Measurements from ENCODE around the gene KIF3A. TPM values are rescaled to one million over a fixed set of nuclear protein-coding genes. Genes with fewer than 3 reads are reported as not detected.

Gene KIF3A
- total and polyA plus RNA-seq, 7 experiments from 2014 or later, result 7.5 to 30.0 (median 11.4) TPM

DNA sequence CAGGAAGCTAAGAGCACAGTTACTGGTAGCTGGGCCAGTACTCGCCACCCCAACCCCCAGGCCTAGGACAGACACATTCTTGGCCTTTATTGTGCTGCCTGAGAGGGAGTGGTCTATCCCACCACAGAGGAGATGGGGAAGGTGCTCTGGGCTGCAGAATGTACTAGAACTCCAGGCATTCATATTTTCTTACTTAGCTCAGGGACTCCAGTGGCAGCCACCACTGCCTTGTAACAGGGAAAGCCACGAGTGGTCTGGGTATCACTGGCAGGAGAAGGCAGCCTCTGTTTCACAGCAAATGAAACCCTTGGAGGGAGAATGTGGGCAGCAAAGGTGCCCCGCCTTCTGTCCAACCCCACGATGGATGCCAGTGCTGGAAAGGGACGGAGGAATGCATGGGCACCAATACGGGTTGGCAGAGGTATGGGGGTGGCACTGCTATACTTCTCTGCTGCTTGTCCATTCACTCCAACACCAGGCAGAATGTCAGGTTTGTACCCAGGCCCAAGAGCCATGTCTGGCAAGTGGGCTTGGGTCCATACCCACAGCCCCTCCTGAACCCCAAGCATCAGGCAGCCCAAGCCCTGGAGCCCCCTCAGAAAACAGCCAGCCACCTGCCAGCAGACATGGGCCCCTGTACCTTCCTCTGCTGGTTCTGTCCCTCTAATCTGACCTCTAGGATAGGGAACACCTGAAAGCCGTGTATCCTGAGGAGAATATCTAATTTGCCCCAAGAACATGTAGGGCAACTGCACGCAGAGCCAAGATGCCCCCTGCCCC is 35.1 kb upstream of the KIF3A start:
- Histone ChIP-seq H3K36me3 (ENCODE audit: control insufficient read depth in 2 of 3, insufficient read depth in 3 of 3, low read length in 3 of 3) (no peaks in the 10 kb centered on the region), H3K4me1 (ENCODE audit: control insufficient read depth in 2 of 2, insufficient read depth in 2 of 2, low read length in 2 of 2) (peaks cover under 1 to 9% of the 10 kb centered on the region in 2 donors), H3K9me3 (ENCODE audit: control insufficient read depth in 2 of 3, low read length in 3 of 3) (no peaks in the 10 kb centered on the region), H3K27ac (ENCODE audit: low read depth, low read length) (no peak overlapping the region), H3K27me3 (ENCODE audit: control insufficient read depth in 2 of 2, insufficient read depth in 2 of 2, low read length in 2 of 2) (peaks cover 0 to 1% of the 10 kb centered on the region in 2 donors), H3K4me3 (ENCODE audit: low read length) (no peak overlapping the region)
- DNase-seq (no peak), ATAC-seq (no peak)
- H3K27ac Mint-ChIP-seq, result peak overlapping the region in 1 of 9 donors; percentile 46
- H3K4me3 Mint-ChIP-seq, result no peak overlapping the region
- peaks cover 0 to 11% (median 3%) of the 10 kb centered on the region in 7 donors for H3K4me1 Mint-ChIP-seq
- H3K27me3 Mint-ChIP-seq, result peaks cover 0 to 20% (median 7%) of the 10 kb centered on the region in 5 donors
- ChIA-PET POLR2A (no interaction called here), CTCF (no interaction called here)
- H3K36me3 Mint-ChIP-seq, result no peaks in the 10 kb centered on the region
- no peaks in the 10 kb centered on the region for H3K9me3 Mint-ChIP-seq
- intact Hi-C loops (cut with micrococcal nuclease), result no loop called here

DNA sequence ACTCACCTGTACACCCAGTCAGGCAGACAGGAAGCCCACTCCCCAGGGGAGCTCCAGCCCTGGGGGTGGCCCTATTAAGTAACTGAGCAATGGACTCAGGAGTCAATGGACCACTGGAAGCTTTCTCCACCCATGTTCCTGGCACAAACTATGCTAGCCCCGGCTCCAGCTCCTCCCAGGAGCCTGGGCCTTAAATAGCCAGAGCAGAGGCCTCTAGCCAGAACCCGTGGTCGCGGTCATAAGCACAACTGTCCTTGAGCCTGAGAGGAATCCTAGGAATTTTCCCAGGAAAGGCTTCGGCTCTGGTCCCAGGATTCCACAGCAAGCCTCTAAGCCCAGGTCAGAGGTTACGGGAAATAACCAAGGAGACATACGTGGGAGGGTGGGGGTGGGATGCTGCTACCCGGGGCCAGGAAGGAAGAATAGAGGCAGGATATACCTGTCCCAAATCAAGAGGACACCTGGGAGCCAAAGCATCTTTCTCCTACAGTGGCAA is 34.2 kb upstream of the KIF3A start:
- peaks cover 0 to 20% (median 7%) of the 10 kb centered on the region in 5 donors for H3K27me3 Mint-ChIP-seq
- peaks cover 0 to 11% (median 5%) of the 10 kb centered on the region in 7 donors for H3K4me1 Mint-ChIP-seq
- Histone ChIP-seq H3K9me3 (ENCODE audit: control insufficient read depth in 2 of 3, low read length in 3 of 3) (no peaks in the 10 kb centered on the region), H3K36me3 (ENCODE audit: control insufficient read depth in 2 of 3, insufficient read depth in 3 of 3, low read length in 3 of 3) (no peaks in the 10 kb centered on the region), H3K4me3 (ENCODE audit: low read length) (no peak overlapping the region), H3K4me1 (ENCODE audit: control insufficient read depth in 2 of 2, insufficient read depth in 2 of 2, low read length in 2 of 2) (peaks cover 0 to 7% of the 10 kb centered on the region in 2 donors), H3K27me3 (ENCODE audit: control insufficient read depth in 2 of 2, insufficient read depth in 2 of 2, low read length in 2 of 2) (no peaks in the 10 kb centered on the region), H3K27ac (ENCODE audit: low read depth, low read length) (no peak overlapping the region)
- DNase-seq (no peak), ATAC-seq (no peak)
- intact Hi-C loops (cut with micrococcal nuclease), result no loop called here
- no peak overlapping the region for H3K27ac Mint-ChIP-seq
- H3K9me3 Mint-ChIP-seq, result no peaks in the 10 kb centered on the region
- H3K4me3 Mint-ChIP-seq, result no peak overlapping the region
- ChIA-PET CTCF (no interaction called here), POLR2A (no interaction called here)
- H3K36me3 Mint-ChIP-seq, result no peaks in the 10 kb centered on the region

DNA sequence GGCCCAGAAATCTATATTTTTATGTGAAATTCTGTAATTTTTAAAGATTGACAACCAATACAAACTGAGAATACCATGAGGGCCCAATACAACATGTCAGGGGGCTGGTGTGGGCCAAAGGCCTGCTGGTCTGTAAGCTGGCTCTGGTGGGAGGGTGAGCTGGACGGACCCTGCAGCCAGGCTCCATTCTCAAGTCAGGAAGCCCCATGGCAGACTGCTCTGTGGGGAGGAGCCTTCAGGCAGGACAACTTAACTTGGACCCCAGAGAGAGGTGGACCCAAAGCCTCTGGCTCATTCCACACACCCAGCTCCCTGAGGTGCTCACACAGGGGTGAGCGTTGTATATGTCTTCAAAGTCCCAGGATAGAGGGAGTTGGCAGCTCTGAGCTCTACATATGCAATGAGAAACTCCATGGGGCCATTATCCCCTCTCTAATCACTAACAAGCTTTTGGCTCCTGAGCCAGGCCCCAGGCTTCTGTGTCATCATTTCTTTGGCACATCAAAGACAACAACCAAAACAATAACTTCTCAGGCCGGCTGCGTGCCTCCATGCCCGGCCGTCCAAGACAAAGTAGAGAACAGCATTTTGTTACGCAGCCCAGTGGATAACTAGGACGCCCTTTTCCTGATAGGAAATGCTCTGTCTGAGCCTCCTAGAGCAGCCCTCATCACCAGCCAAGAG is 33.3 kb upstream of the KIF3A start:
- H3K27ac Mint-ChIP-seq, result no peak overlapping the region
- H3K4me3 ChIP-seq (ENCODE audit: low read length), result no peak overlapping the region
- ChIA-PET CTCF (no interaction called here), POLR2A (no interaction called here)
- no peak overlapping the region for H3K27ac ChIP-seq (ENCODE audit: low read depth, low read length)
- H3K36me3 Mint-ChIP-seq, result no peaks in the 10 kb centered on the region
- H3K4me1 ChIP-seq (ENCODE audit: control insufficient read depth in 2 of 2, insufficient read depth in 2 of 2, low read length in 2 of 2), result no peaks in the 10 kb centered on the region
- H3K4me3 Mint-ChIP-seq, result no peak overlapping the region
- H3K4me1 Mint-ChIP-seq, result peaks cover 0 to 5% (median 4%) of the 10 kb centered on the region in 7 donors
- no peaks in the 10 kb centered on the region for H3K9me3 Mint-ChIP-seq
- no peaks in the 10 kb centered on the region for H3K9me3 ChIP-seq (ENCODE audit: control insufficient read depth in 2 of 3, low read length in 3 of 3)
- DNase-seq, result no peak
- H3K27me3 Mint-ChIP-seq, result peaks cover 0 to 13% (median 7%) of the 10 kb centered on the region in 5 donors
- no peak for ATAC-seq
- no peaks in the 10 kb centered on the region for H3K36me3 ChIP-seq (ENCODE audit: control insufficient read depth in 2 of 3, insufficient read depth in 3 of 3, low read length in 3 of 3)
- no peaks in the 10 kb centered on the region for H3K27me3 ChIP-seq (ENCODE audit: control insufficient read depth in 2 of 2, insufficient read depth in 2 of 2, low read length in 2 of 2)
- intact Hi-C loops (cut with micrococcal nuclease), result no loop called here

DNA sequence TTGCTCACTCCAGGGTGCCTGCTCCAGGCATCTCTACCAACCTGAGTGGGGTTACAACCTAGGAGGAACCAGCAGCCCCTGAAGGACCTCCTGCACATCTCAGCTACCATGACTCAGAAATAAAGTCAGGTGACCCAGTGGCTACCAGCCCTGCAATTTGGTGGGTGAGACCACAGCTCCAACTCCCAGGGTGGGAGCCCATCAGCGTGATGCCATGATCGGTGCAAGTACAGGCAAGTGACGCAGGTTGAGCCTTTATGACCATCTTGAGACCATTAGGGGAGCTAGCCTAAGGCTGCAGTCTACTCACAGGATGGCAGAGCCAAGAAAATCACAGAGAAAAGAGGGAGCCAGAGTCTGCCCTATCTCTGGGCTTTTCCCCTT is 31.1 kb upstream of the KIF3A start:
- no peak overlapping the region for H3K27ac ChIP-seq (ENCODE audit: low read depth, low read length)
- ChIA-PET POLR2A (no interaction called here), CTCF (no interaction called here)
- H3K36me3 ChIP-seq (ENCODE audit: control insufficient read depth in 2 of 3, insufficient read depth in 3 of 3, low read length in 3 of 3), result no peaks in the 10 kb centered on the region
- no peaks in the 10 kb centered on the region for H3K9me3 Mint-ChIP-seq
- ATAC-seq (no peak), DNase-seq (no peak)
- H3K36me3 Mint-ChIP-seq, result peaks cover 0 to 1% (median 0%) of the 10 kb centered on the region in 5 donors
- intact Hi-C loops (cut with micrococcal nuclease), result no loop called here
- peaks cover 0 to 4% (median 0%) of the 10 kb centered on the region in 7 donors for H3K4me1 Mint-ChIP-seq
- no peak overlapping the region for H3K4me3 ChIP-seq (ENCODE audit: low read length)
- no peaks in the 10 kb centered on the region for H3K9me3 ChIP-seq (ENCODE audit: control insufficient read depth in 2 of 3, low read length in 3 of 3)
- no peak overlapping the region for H3K4me3 Mint-ChIP-seq
- no peak overlapping the region for H3K27ac Mint-ChIP-seq
- no peaks in the 10 kb centered on the region for H3K27me3 ChIP-seq (ENCODE audit: control insufficient read depth in 2 of 2, insufficient read depth in 2 of 2, low read length in 2 of 2)
- H3K4me1 ChIP-seq (ENCODE audit: control insufficient read depth in 2 of 2, insufficient read depth in 2 of 2, low read length in 2 of 2), result no peaks in the 10 kb centered on the region
- H3K27me3 Mint-ChIP-seq, result peaks cover 0 to 6% (median 0%) of the 10 kb centered on the region in 5 donors

DNA sequence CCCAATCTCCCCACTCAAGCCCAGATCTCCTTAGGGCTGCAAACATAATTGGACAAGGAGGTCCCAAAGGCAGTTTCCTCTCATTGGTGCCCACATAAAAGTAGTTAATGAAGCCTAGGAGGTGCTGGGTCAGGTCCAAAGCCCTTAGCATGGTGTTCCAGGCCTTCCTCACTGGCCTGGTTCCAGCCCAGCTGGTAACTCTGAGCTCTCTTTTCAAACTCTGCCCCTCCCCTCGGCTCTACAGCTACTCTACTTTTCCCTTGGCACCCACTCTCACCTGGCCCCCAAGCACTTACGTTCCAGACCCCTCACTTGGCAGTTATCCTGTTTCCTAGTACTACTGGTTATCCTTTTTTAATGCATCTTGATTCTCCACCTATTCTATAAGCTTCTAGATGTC is 29.8 kb upstream of the KIF3A start:
- Histone ChIP-seq H3K9me3 (ENCODE audit: control insufficient read depth in 2 of 3, low read length in 3 of 3) (no peaks in the 10 kb centered on the region), H3K27me3 (ENCODE audit: control insufficient read depth in 2 of 2, insufficient read depth in 2 of 2, low read length in 2 of 2) (no peaks in the 10 kb centered on the region), H3K4me1 (ENCODE audit: control insufficient read depth in 2 of 2, insufficient read depth in 2 of 2, low read length in 2 of 2) (no peaks in the 10 kb centered on the region), H3K4me3 (ENCODE audit: low read length) (no peak overlapping the region), H3K36me3 (ENCODE audit: control insufficient read depth in 2 of 3, insufficient read depth in 3 of 3, low read length in 3 of 3) (no peaks in the 10 kb centered on the region), H3K27ac (ENCODE audit: low read depth, low read length) (no peak overlapping the region)
- ChIA-PET POLR2A (no interaction called here), CTCF (interaction anchor here (0.6 to 1.0 kb wide), 2 partner anchors 10 to 37 kb away, joined by 3 read pairs; no protein-coding TSS in a partner anchor)
- ATAC-seq (no peak), DNase-seq (no peak)
- H3K4me3 Mint-ChIP-seq, result no peak overlapping the region
- H3K4me1 Mint-ChIP-seq, result peaks cover 0 to 7% (median 0%) of the 10 kb centered on the region in 7 donors
- H3K36me3 Mint-ChIP-seq, result peaks cover 0 to 1% (median 0%) of the 10 kb centered on the region in 5 donors
- intact Hi-C loops (cut with micrococcal nuclease), result no loop called here
- no peaks in the 10 kb centered on the region for H3K27me3 Mint-ChIP-seq
- no peaks in the 10 kb centered on the region for H3K9me3 Mint-ChIP-seq
- no peak overlapping the region for H3K27ac Mint-ChIP-seq

DNA sequence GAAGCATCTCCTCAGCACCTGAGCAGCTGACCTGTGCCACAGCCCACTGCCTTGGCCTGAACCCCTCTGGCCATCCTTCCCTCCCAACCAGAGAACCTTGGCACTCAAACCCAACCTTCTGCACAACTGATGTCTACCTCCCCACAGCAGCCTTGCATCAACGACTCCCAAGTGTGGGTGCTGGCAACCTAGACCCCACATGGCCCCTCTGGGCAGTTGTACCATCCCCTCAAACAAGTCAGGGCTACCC is 29.4 kb upstream of the KIF3A start:
- Histone ChIP-seq H3K27me3 (ENCODE audit: control insufficient read depth in 2 of 2, insufficient read depth in 2 of 2, low read length in 2 of 2) (no peaks in the 10 kb centered on the region), H3K4me1 (ENCODE audit: control insufficient read depth in 2 of 2, insufficient read depth in 2 of 2, low read length in 2 of 2) (no peaks in the 10 kb centered on the region), H3K4me3 (ENCODE audit: low read length) (no peak overlapping the region), H3K27ac (ENCODE audit: low read depth, low read length) (no peak overlapping the region), H3K9me3 (ENCODE audit: control insufficient read depth in 2 of 3, low read length in 3 of 3) (no peaks in the 10 kb centered on the region), H3K36me3 (ENCODE audit: control insufficient read depth in 2 of 3, insufficient read depth in 3 of 3, low read length in 3 of 3) (no peaks in the 10 kb centered on the region)
- Mint-ChIP-seq H3K4me3 (no peak overlapping the region), H3K36me3 (peaks cover 0 to 1% (median 0%) of the 10 kb centered on the region in 5 donors), H3K27me3 (no peaks in the 10 kb centered on the region), H3K27ac (no peak overlapping the region), H3K9me3 (no peaks in the 10 kb centered on the region), H3K4me1 (peaks cover 0 to 7% (median 0%) of the 10 kb centered on the region in 7 donors)
- DNase-seq (no peak), ATAC-seq (no peak)
- CTCF ChIA-PET, result interaction anchor here (0.6 to 1.0 kb wide), 2 partner anchors 9 to 37 kb away, joined by 3 read pairs; no protein-coding TSS in a partner anchor
- POLR2A ChIA-PET, result no interaction called here
- intact Hi-C loops (cut with micrococcal nuclease), result no loop called here

Data from naive thymus-derived CD4-positive, alpha-beta T cell (primary cell).